ENCODE data around the gene SYTL3. TPM values are rescaled to one million over a fixed set of nuclear protein-coding genes. Genes with fewer than 3 reads are reported as not detected.

SYTL3 gene
- total RNA-seq, 2 donors from 2014 or later = 0.58 to 0.79 TPM

DNA sequence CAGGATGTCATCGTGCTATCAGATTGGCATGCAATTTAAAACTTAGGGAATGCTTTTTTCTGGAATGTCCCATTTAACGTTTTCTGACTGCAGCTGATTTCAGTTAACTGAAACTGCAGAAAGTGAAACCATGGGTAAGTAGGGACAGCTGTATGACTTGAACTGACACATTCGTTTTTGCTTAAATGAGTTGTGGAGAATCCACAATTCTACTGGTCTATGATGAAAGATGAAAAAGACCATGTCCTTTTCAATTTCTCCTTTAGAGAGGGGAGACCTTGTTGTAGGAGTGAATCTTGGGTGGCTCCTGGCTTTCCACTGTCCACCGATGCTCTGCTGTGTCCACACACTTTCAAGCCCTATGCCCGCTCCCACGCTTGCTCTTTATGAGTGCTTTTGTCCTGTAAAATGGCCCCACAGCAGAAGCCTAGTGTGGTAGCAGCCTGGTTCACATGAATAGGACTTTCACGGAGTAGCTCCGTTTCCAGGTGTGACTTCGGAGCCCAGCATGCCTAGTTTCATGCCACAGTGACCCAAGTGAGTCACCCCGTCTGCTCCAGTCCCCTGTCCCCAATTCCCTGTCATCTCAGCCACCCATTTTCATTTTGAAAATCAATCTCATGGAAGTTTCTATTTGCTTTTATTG, 27.2 kb upstream of the SYTL3 start:
- no peak overlapping the region for H3K27ac ChIP-seq (ENCODE audit: low read depth, low read length)
- H3K4me1 Mint-ChIP-seq = peaks cover 3% of the 10 kb centered on the region
- no peaks in the 10 kb centered on the region for H3K27me3 ChIP-seq (ENCODE audit: control insufficient read depth, insufficient read depth, low read length, poor library complexity, severe bottlenecking)
- H3K4me1 ChIP-seq (ENCODE audit: control insufficient read depth, insufficient read depth, low read length) = no peaks in the 10 kb centered on the region
- peaks cover 65% of the 10 kb centered on the region for H3K36me3 ChIP-seq (ENCODE audit: control insufficient read depth, insufficient read depth, low read length)
- no peak overlapping the region for H3K4me3 Mint-ChIP-seq
- no peak for DNase-seq
- 92 to 94% methylated on average over 9 to 10 of the region's 10 CpGs for WGBS, 2 experiments (ENCODE audit: insufficient coverage in 1 of 2, insufficient read length in 1 of 2)
- H3K9me3 ChIP-seq (ENCODE audit: control insufficient read depth, low read length) = peaks cover 18% of the 10 kb centered on the region
- no peak overlapping the region for H3K4me3 ChIP-seq (ENCODE audit: low read length)
- peaks cover 16% of the 10 kb centered on the region for H3K9me3 Mint-ChIP-seq
- no peak overlapping the region for H3K27ac Mint-ChIP-seq
- no peak for TF ChIP-seq CTCF (conservative IDR thresholded peaks at IDR 0.05)
- H3K27me3 Mint-ChIP-seq (ENCODE audit: insufficient read depth) = no peaks in the 10 kb centered on the region
- H3K36me3 Mint-ChIP-seq (ENCODE audit: low read depth) = peaks cover 81% of the 10 kb centered on the region
- no peak overlapping the region for H3K9ac ChIP-seq (ENCODE audit: extremely low read depth, low read length, poor library complexity, severe bottlenecking)

GRCh38 chr6:158624684-158625682, 24.9 kb upstream of the SYTL3 start:
- WGBS, 2 experiments (ENCODE audit: insufficient coverage in 1 of 2, insufficient read length in 1 of 2) = 95 to 98% methylated on average over 12 to 25 of the region's 25 CpGs
- Histone ChIP-seq H3K27me3 (ENCODE audit: control insufficient read depth, insufficient read depth, low read length, poor library complexity, severe bottlenecking) (no peaks in the 10 kb centered on the region), H3K9ac (ENCODE audit: extremely low read depth, low read length, poor library complexity, severe bottlenecking) (no peak overlapping the region), H3K9me3 (ENCODE audit: control insufficient read depth, low read length) (peaks cover 9% of the 10 kb centered on the region), H3K27ac (ENCODE audit: low read depth, low read length) (peak overlapping the region; percentile 24), H3K4me1 (ENCODE audit: control insufficient read depth, insufficient read depth, low read length) (no peaks in the 10 kb centered on the region), H3K36me3 (ENCODE audit: control insufficient read depth, insufficient read depth, low read length) (peaks cover 73% of the 10 kb centered on the region), H3K4me3 (ENCODE audit: low read length) (no peak overlapping the region)
- no peak overlapping the region for H3K4me3 Mint-ChIP-seq
- no peak for TF ChIP-seq CTCF (conservative IDR thresholded peaks at IDR 0.05)
- H3K27ac Mint-ChIP-seq = peak overlapping the region; percentile 88
- peaks cover 7% of the 10 kb centered on the region for H3K9me3 Mint-ChIP-seq
- peaks cover 70% of the 10 kb centered on the region for H3K36me3 Mint-ChIP-seq (ENCODE audit: low read depth)
- H3K27me3 Mint-ChIP-seq (ENCODE audit: insufficient read depth) = no peaks in the 10 kb centered on the region
- peaks cover 8% of the 10 kb centered on the region for H3K4me1 Mint-ChIP-seq
- DNase-seq = no peak

DNA sequence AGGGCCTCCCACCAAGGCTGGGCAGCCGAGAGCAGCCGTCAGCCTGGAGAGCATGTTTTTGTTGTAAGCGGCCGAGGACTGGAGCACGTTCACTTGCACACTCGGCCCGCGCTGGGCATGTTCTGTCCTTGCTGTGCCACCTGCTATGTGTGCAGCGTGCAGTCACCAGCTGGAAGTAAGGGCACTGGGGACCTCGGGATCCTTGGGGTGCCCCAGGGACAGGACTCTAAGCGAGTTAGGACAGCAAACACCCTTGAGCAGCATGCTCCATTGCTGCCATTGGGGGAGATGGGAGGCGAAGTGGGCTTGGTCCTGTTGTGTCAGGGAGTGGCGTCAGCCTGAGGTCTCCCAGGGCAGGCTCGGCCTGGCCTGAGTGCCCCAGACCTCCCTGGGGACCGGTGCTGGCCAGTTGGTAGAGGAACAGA, 24.0 kb upstream of the SYTL3 start:
- H3K4me1 Mint-ChIP-seq = peaks cover 8% of the 10 kb centered on the region
- H3K27ac Mint-ChIP-seq = peak overlapping the region; percentile 30
- 94 to 96% methylated on average over 10 to 15 of the region's 15 CpGs for WGBS, 2 experiments (ENCODE audit: insufficient coverage in 1 of 2, insufficient read length in 1 of 2)

More for the DNA sequence above, 24.0 kb upstream of the SYTL3 start:
- H3K4me3 ChIP-seq (ENCODE audit: low read length) = no peak overlapping the region
- peaks cover 65% of the 10 kb centered on the region for H3K36me3 Mint-ChIP-seq (ENCODE audit: low read depth)
- DNase-seq = no peak
- no peak for TF ChIP-seq CTCF (conservative IDR thresholded peaks at IDR 0.05)
- H3K27me3 Mint-ChIP-seq (ENCODE audit: insufficient read depth) = no peaks in the 10 kb centered on the region
- no peaks in the 10 kb centered on the region for H3K9me3 ChIP-seq (ENCODE audit: control insufficient read depth, low read length)
- H3K9ac ChIP-seq (ENCODE audit: extremely low read depth, low read length, poor library complexity, severe bottlenecking) = no peak overlapping the region
- H3K9me3 Mint-ChIP-seq = peaks cover 2% of the 10 kb centered on the region
- peaks cover 70% of the 10 kb centered on the region for H3K36me3 ChIP-seq (ENCODE audit: control insufficient read depth, insufficient read depth, low read length)
- H3K27me3 ChIP-seq (ENCODE audit: control insufficient read depth, insufficient read depth, low read length, poor library complexity, severe bottlenecking) = no peaks in the 10 kb centered on the region
- H3K4me1 ChIP-seq (ENCODE audit: control insufficient read depth, insufficient read depth, low read length) = no peaks in the 10 kb centered on the region
- H3K27ac ChIP-seq (ENCODE audit: low read depth, low read length) = no peak overlapping the region
- H3K4me3 Mint-ChIP-seq = no peak overlapping the region

Measured in endodermal cell (in vitro differentiated cells).